K562 (cell line): ENCODE results near the gene IGSF23. TPM values are rescaled to one million over a fixed set of nuclear protein-coding genes. Genes with fewer than 3 reads are reported as not detected.
A peak's percentile ranks its signal among the peaks of the same experiment; 100 is the strongest.

Experiments
- AFF1 ChIP-seq, 2 experiments: fragments of 450-650 bp; IDR thresholded peaks; 2 replicates each; pipeline ENCODE4 v1.6.1; 2018; ENCODE audit warnings: mild to moderate bottlenecking in 2 of 2, low read depth in 1 of 2; ENCODE audit not compliant: partially characterized antibody in 2 of 2
- CHD2 ChIP-seq: IDR thresholded peaks from 2 replicates; pipeline ENCODE4 v1.6.1; 2011; ENCODE audit warnings: low read depth, low read length
- KDM1A ChIP-seq, 2 experiments: fragments of 450-650 bp; IDR thresholded peaks; 2 replicates each; pipeline ENCODE4 v1.6.1; 2016; ENCODE audit warnings: mild to moderate bottlenecking in 2 of 2
- LCOR ChIP-seq: sonication (generic); formaldehyde crosslinking; IDR thresholded peaks from 2 replicates; pipeline ENCODE4 v1.8.0; 2022; ENCODE audit warnings: mild to moderate bottlenecking, missing genetic modification reagents
- NR0B1 ChIP-seq: fragments of 450-650 bp; IDR thresholded peaks from one replicate; pipeline ENCODE4 v1.6.1; 2018; ENCODE audit warnings: mild to moderate bottlenecking, moderate library complexity; ENCODE audit not compliant: partially characterized antibody
- PHF8 ChIP-seq: fragments of 200-600 bp; sonication (generic); IDR thresholded peaks from 2 replicates; pipeline ENCODE4 v1.6.1; 2012; ENCODE audit warnings: mixed run types, mild to moderate bottlenecking, inconsistent platforms, low read length, moderate library complexity, borderline replicate concordance
- RAD21 ChIP-seq, 2 experiments: fragments of 250-450 bp in 1 of 2; fragments of 450-650 bp in 1 of 2; sonication (Bioruptor Pico) in 1 of 2; formaldehyde crosslinking in 1 of 2; IDR thresholded peaks in 1 of 2; conservative IDR thresholded peaks in 1 of 2; 2 replicates each; pipeline versions ENCODE4 v1.4.0 to v1.8.0; 2020 to 2022; ENCODE audit warnings: mild to moderate bottlenecking in 2 of 2, moderate library complexity in 1 of 2
- RBFOX2 ChIP-seq: fragments of 200-400 bp; formaldehyde crosslinking; IDR thresholded peaks from 2 replicates; pipeline ENCODE4 v1.6.1; 2017; ENCODE audit warnings: low read depth, mild to moderate bottlenecking, low read length, moderate library complexity
- RFX1 ChIP-seq: fragments of 450-650 bp; IDR thresholded peaks from 2 replicates; pipeline ENCODE4 v1.6.1; 2016; ENCODE audit warnings: mild to moderate bottlenecking, moderate library complexity
- STAT5A ChIP-seq: IDR thresholded peaks from 2 replicates; pipeline ENCODE4 v1.6.1; 2012; ENCODE audit warnings: low read length, inconsistent platforms, borderline replicate concordance
- TCF15 ChIP-seq: fragments of 250-450 bp; sonication (Bioruptor Pico); IDR thresholded peaks from 2 replicates; pipeline ENCODE4 v1.8.0; 2022; ENCODE audit warnings: moderate library complexity, mild to moderate bottlenecking, inconsistent platforms
- TRIM28 ChIP-seq: fragments of 450-650 bp; IDR thresholded peaks from 2 replicates; pipeline ENCODE4 v1.6.1; 2017
- U2AF2 ChIP-seq: fragments of 200-400 bp; formaldehyde crosslinking; optimal IDR thresholded peaks from 2 replicates; pipeline ENCODE3; 2017; ENCODE audit warnings: low read depth, mild to moderate bottlenecking, low read length
- UBTF ChIP-seq, 2 experiments: IDR thresholded peaks; 2 replicates each; pipeline ENCODE4 v1.6.1; 2012; ENCODE audit warnings: improper control_type of control experiment in 2 of 2, low read depth in 2 of 2, low read length in 2 of 2, borderline replicate concordance in 1 of 2
- ZBTB1 ChIP-seq: sonication (generic); formaldehyde crosslinking; IDR thresholded peaks from 2 replicates; pipeline ENCODE4 v1.8.1; 2023; ENCODE audit warnings: missing genetic modification reagents, low read depth, mild to moderate bottlenecking, borderline replicate concordance
- ZEB2 ChIP-seq: fragments of 450-650 bp; IDR thresholded peaks from 2 replicates; pipeline ENCODE4 v1.6.1; 2016
- ZFP1 ChIP-seq: fragments of 450-650 bp; formaldehyde crosslinking; IDR thresholded peaks from 2 replicates; pipeline ENCODE4 v1.4.0; 2020; ENCODE audit warnings: mild to moderate bottlenecking, mixed read lengths
- ZNF121 ChIP-seq: sonication (generic); formaldehyde crosslinking; conservative IDR thresholded peaks from 2 replicates; pipeline ENCODE4 v1.8.0; 2022; ENCODE audit warnings: missing genetic modification reagents
- ZNF644 ChIP-seq: fragments of 200-800 bp; sonication (Bioruptor generic); IDR thresholded peaks from 2 replicates; pipeline ENCODE4 v1.6.1; 2016; ENCODE audit warnings: low read depth, missing genetic modification characterization, missing compliant biosample characterization
- ZZZ3 ChIP-seq: fragments of 450-650 bp; IDR thresholded peaks from 2 replicates; pipeline ENCODE4 v1.6.1; 2016; ENCODE audit warnings: antibody characterized with exemption, mild to moderate bottlenecking, moderate library complexity
- polyA plus RNA-seq, 8 experiments: library from polyadenylated mRNA; depleted of rRNA in 4 of 8; stranded (reverse) in 5 of 8; unstranded in 3 of 8; fragments of >200 nt; fragmentation: Nextera tagmentation in 2 of 8; fragmentation: Illumina TruSeq in 1 of 8; extraction: Ambion mirVana in 2 of 8; extraction: Trizol in 1 of 8; gene quantifications; 2 replicates each; pipeline versions ENCODE4 v1.2.1 to v1.2.3, GENCODE V29; 2011 to 2014; ENCODE audit warnings: inconsistent platforms in 1 of 8, missing spikeins in 1 of 8
- total RNA-seq, 7 experiments: library from RNA; depleted of rRNA in 6 of 7; stranded (reverse); fragments of >200 nt in 6 of 7; fragmentation: Illumina TruSeq in 2 of 7; extraction: Trizol in 2 of 7; gene quantifications; 2 replicates each; pipeline versions ENCODE4 v1.2.1 to v1.2.3, GENCODE V29; 2011 to 2021; ENCODE audit warnings: low replicate concordance in 1 of 7

IGSF23 gene
- total and polyA plus RNA-seq, 9 of the 15 experiments (the other 6 are each of a cell fraction or from before 2014, with no cell fraction given): not detected

GRCh38 chr19:44570984-44571684 lies 42.2 kb upstream of the IGSF23 start (continued):
- TF ChIP-seq STAT5A: no peak
- no peak for TF ChIP-seq ZEB2
- TF ChIP-seq AFF1 (IDR thresholded peaks at IDR 0.05; ENCODE audit: low read depth in 1 of 2, partially characterized antibody in 2 of 2): peak in 1 of 2 experiments; percentile 77
- no peak for TF ChIP-seq NR0B1
- no peak for TF ChIP-seq UBTF (IDR thresholded peaks at IDR 0.05; ENCODE audit: borderline replicate concordance in 1 of 2, low read depth in 2 of 2, low read length in 2 of 2)
- no peak for TF ChIP-seq TCF15
- peak in 1 of 2 experiments; percentile 2; a peak in 1 of 4 replicates for TF ChIP-seq KDM1A (IDR thresholded peaks at IDR 0.05)
- no peak for TF ChIP-seq PHF8
- no peak for TF ChIP-seq ZZZ3
- no peak for TF ChIP-seq ZNF121 (CRISPR knock-in tag)
- no peak for TF ChIP-seq CHD2
- no peak for TF ChIP-seq ZNF644 (tag)
- no peak for TF ChIP-seq RFX1
- no peak for TF ChIP-seq RBFOX2
- TF ChIP-seq LCOR (CRISPR knock-in tag): no peak
- TF ChIP-seq TRIM28: no peak
- TF ChIP-seq RAD21 (CRISPR knock-in tag; conservative IDR thresholded peaks at IDR 0.05 in 1 of 2, IDR thresholded peaks at IDR 0.05 in 1 of 2): peak; percentile 82 to 83
- no peak for TF ChIP-seq U2AF2
- TF ChIP-seq ZFP1 (CRISPR knock-in tag): no peak
- TF ChIP-seq ZBTB1: no peak
